Stimulated activated CD8-positive, alpha-beta memory T cell treated with anti-CD3 and anti-CD28 coated beads, Interleukin-2, amount 100 ng/mL, for 48 hours (primary cell): ENCODE data around the gene GRIK2.

Source experiments
- DNase-seq, 2 donors: peaks; one replicate each; pipeline ENCODE4 v3.0.0-alpha.2; 2020; ENCODE audit warnings: low read depth in 2 of 2

The GRIK2 gene

DNA sequence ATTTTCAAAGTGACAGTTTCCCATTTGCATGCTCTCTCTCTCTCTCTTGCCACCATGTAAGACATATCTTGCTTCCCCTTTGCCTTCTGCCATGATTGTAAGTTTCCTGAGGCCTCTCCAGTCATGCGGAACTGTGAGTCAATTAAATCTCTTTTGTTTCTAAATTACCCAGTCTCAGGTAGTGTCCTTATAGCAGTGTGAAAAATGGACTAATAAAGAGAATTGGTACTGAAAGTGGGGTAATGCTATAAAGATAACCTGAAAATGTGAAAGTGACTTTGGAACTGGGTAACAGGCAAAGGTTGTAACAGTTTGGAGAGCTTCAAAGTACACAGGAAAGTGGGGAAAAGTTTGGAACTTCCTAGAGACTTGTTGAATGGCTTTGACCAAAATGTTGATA, 389.8 kb downstream of the GRIK2 start:
- no peak for DNase-seq

DNA sequence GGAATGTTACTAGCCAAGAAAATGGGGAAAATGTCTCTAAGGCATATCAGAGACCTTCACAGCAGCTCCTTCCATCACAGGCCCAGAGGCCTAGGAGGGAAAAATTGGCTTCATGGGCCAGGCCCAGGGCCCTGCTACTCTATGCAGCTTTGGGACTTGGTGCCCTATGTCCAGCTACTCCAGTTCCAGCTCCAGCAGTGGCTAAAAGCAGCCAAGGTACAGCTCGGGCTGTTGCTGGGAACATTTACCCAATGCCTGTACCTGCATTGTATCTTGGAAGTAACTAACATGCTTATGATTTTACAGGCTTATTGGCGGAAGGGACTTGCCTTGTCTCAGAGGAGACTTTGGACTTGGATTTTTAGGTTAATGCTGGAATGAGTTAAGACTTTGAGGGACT, 390.6 kb downstream of the GRIK2 start:
- DNase-seq = no peak

DNA sequence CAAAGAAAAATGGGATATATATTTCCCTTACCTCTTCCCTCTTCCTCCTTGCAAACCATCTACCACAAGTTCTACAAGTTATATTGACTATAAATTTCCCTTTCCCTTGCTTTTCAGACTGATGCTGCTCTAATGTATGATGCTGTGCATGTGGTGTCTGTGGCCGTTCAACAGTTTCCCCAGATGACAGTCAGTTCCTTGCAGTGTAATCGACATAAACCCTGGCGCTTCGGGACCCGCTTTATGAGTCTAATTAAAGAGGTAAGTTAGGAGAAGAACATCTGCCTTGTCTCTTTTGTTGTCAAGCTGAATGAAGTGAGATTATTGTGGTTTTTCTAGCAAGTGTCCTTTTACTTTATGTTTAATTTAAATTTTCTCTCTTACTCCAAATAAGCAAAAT, 406.0 kb downstream of the GRIK2 start:
- DNase-seq = no peak

DNA sequence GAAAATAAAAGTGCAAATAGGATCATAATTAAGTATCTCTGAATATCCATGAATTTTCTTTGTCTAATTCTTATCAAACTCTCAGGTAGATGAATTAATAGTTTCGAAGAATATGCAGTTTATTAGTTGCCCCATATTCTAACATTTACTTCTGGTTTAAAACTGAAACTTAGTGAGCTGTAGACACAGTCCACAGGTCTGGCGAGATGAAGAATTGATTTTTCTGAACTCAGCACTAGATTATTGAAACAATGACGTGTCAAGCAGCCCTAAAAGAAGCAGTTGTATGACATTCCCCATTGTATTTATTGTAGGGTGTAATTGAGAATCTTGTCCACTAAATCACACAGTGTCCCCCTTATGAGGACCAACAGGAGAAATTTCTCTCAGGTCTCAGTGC, 407.1 kb downstream of the GRIK2 start:
- no peak for DNase-seq

DNA sequence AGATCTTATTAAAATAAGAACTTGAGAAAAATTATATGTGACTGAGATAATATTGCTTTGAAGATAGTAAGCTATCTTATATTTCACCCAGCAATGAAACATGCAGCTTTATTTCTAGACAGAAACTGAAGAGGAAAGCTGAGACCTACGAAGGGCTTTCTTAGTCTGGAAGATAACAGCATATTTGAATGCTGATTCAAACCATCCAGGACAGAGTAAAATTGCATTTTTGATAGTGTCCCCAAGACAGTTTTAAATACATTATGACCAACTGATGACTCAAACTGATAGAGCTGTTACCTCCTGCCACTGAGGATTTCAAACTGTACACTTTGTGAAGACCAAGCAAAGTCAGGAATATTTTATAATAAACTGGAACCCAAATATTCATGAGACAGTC, 409.6 kb downstream of the GRIK2 start:
- DNase-seq = no peak

DNA sequence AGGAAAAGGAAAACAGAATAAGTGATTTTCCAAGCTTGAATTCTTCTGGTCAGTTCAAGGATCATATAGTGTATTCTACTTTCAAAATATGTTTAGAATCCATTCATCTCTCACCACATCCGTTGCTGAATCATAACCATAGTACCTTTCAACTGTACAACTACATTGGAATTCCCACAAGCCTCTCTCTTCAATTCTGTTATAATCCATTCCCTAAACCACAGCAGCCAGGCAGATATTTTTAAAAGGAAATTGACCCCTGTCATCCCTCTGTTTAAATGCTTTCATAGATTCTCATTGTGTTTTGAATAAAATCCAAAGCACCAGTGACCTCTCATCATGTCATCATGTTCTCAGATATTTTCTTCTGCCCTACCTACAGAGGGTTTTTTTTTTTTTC, 412.7 kb downstream of the GRIK2 start:
- no peak for DNase-seq

DNA sequence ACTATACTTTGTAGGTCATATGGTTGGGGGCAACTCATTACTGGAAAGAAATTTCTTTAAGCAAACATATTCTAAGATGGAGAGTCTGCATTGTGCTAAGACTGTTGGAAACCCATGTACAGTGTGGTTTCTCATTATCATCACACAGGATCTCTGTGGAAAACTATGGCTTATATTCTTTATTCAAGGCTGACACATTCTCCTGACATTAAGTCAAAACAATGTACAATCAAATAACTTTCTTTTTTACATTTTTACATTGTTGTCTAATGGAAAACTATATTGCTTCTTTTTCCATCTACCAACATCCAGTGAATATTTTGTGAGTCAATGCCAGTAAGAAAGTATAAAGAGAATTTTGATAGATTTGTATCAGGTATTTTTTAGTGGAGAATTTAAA, 417.6 kb downstream of the GRIK2 start:
- no peak for DNase-seq

DNA sequence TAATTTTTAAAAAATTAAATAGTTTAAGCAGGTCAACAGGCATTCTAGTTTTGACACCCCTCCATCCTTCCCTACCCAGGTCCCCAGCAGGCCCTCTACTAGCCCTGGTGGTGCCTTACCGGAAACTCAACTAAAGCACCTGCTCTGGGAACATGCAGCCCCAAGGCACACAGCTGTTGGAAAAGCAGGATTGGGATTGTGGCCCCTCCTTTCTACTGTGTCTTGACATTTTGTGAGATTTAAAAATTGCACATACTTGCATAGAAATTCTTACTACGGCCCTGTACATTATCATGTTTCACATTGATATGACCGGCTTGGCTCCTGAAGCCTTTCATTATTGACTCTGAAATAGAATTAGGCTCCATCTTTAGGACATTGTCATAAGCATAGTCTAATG, 423.2 kb downstream of the GRIK2 start:
- no peak for DNase-seq

DNA sequence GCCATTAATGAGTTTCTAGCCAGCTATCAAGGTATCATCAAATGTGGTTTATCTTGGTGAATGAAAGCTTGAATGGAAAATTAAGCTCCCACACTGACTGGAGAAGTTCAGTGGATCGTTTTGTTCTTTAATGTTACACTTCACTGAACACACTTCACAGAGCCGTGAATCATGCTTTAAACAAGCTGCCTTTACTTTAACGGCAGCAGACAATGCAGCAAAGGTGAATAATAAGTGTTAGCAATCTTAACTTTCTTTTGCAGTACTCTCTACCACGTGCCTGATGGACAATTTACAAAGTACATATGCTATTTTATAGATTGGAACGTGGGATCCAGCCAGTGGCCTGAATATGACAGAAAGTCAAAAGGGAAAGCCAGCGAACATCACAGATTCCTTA, 424.5 kb downstream of the GRIK2 start:
- no peak for DNase-seq

DNA sequence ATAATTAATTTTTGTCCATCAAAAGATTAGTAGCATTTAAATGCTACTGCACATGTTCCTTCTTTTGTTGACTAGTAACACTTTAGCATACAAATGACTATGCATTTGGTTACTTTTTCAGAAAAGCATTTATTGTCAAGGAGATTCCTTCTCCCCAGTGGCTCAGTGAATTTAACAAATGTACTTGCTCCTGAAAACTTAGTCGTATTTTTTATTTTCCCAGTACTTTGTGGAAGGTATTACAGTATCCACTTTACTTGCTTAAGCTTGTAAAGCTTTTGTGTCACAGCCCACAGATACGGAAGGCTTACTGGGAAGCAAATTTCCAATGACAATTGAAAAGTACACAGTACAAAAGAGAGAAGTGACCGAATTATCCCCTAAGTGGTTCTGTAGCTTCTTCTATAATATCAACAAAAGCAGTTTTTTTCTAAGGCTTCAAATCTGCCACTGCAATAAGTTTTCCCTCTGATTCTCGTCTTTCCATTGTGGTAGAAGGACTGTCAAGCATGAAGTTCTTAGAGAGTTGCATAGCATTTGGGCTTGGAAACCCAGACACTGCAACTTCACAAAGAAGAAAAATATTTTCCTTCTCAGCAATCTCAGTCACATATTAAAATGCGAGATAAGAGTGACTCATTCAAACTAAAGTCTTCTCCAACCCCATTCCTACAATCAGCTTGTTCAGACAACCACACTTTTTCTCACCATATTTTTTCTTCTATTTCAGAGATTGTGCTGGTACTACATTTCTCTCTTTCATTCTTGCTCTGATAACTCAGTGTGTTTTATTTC, 431.2 kb downstream of the GRIK2 start:
- no peak for DNase-seq

DNA sequence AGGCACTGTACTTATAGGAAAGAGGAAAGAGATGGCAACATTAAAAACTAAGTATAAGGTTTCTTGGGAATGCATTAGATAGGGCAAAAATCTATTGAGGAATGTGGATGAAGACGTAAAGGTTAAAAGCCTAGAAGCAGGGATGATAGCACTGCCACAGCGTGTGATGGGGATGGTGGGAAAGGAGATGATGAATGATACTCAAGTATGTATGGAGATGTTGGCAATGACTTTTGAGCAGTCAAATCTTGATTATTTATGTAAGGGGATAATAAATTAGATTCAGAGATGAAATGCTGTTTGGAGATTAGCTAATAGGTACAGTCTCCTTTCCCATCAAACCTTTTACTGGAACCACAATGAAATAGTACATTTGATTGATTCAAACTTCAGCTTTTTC, 432.8 kb downstream of the GRIK2 start:
- DNase-seq = no peak

DNA sequence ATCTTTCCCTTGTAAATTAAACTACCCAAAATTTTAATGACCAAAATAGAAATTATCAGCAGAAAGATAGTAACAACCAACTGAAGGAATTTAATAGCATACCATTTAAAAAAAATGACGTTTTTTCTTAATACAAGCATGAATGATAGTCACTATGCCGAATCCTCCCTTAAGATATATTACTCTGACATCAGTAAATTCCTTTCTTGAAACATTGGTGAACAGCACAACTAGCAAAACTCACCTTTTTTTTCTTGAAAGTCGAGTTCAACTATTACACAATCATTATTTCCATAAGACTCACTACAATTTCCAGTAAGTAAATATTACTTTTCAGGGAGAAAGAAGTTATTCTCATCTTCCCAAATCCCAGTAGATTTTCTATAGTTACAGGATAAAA, 433.2 kb downstream of the GRIK2 start:
- no peak for DNase-seq

DNA sequence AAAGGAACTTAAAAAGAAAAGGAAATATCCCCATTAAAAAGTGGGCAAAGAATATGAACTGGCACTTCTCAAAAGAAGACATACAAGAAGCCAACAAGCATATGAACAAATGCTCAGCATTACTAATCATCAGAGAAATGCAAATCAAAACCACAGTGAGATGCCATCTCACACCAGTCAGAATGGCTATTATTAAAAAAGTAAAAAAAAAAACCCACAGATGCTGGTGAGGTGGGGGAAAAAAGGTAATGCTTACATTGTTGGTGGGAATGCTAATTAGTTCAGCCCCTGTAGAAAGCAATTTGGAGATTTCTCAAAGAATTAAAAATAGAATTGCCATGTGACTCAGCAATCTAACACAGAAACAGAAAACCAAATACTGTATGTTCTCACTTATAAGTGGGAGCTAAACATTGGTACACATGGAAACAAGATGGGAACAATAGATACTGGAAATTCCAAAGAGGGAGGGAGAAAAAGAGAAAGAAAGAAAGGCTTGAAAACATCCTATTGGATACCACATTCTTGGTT, 437.1 kb downstream of the GRIK2 start:
- no peak for DNase-seq

DNA sequence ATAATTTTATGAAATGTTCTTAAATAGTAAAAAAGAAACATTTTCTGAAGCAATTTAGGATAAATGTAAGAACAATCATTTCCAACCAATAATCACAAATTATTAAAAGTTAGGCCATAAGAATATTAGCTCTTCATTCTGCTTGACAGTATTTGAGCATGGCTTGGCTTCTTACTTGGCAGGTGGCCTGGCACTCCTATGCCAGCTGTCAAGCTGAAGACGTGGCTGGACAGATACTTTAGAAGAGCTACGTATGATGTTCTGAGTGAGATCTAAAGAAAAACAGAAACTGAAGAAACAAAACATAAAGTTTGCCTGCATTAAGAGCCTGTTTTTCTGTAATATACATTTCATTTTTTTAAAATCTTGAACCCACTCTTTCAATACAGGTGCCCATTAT, 438.9 kb downstream of the GRIK2 start:
- no peak for DNase-seq

DNA sequence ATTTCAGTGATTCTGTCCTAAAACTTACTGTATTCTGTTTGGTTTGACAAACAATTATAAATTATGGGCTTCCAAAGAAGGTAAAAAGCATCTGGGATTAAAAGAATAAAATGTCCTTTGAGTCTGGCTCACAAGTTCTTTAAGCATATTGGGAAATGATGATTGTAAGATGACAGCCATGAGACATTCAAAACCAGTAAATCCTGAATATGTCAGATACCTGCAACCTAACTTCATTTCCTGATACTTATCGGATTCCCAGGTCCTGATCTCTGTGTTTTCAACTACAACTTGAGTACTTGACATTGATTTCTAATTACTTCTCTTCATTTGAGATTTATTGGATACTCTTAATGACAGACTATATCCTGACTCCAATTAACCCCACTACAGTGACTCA, 446.6 kb downstream of the GRIK2 start:
- DNase-seq = no peak

DNA sequence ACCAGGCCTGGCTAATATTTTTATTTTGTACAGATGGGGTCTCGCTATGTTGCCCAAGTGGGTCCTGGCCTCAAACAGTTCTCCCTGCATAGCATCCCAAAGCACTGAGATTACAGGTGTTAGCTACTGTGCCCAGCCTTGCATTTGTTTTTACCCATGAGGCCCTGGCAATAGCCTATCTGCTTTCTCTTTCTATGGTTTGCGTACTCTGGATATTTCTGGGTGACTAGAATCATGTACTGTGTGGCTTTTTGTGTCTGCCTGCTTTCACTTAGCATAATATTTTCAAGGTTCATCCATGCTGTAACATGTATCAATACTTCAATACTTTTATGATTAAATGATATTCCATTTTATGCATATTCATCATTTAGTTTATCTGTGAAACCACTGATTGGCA, 451.7 kb downstream of the GRIK2 start:
- DNase-seq = no peak

DNA sequence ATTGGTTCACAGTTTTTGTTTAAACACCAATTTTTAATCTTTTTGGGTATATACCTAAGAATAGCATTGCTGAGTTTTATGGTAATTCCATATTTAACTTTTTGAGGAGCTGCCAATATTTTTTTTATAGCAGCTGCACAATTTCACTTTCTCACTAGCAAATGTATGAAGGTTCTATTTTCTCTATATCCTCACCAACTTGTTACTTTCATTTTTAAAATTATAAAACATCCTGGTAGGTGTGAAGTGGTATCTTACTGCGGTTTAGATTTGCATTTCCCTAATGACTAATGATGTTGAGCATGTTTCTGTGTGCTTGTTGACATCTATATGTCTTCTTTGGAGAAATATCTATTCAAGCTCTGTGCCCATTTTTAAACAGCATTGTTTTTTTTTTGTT, 452.1 kb downstream of the GRIK2 start:
- DNase-seq = no peak

DNA sequence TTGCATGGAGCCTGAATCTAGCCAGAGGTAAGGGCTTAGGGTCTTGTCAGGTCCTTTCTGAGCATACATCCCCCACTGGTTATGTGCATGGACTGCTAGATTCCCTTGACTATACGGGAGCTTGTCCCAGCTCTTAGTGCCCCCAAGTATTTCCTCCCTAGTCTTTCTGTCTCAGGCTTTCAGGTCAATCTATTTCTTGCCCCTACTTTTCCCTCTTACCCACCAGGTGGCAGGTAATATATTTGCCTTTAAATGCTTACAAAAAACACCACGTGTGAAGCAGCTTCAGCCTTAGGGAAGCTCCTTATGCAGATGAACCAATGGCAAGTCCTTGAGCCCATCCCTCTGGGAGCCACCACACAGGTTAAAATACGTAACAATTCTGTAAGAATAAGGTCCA, 454.2 kb downstream of the GRIK2 start:
- no peak for DNase-seq

DNA sequence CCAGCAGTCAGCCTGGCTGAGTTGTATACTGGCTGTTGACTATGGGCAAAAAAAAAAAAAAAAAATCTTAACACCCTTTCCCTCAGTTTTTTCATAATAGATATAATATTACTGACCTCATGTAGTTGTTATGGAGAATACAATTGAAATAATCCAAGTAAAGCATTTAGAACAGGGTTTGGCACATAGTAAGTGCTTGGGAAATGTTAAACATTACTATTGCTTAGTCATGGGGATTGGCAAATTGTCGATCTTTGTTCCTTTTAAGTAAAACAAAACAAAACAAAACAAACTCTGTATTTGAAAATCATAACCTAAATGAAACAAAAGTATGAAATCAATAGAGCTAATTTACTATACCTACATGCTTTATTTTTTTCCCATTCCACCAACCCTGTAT, 458.4 kb downstream of the GRIK2 start:
- no peak for DNase-seq

DNA sequence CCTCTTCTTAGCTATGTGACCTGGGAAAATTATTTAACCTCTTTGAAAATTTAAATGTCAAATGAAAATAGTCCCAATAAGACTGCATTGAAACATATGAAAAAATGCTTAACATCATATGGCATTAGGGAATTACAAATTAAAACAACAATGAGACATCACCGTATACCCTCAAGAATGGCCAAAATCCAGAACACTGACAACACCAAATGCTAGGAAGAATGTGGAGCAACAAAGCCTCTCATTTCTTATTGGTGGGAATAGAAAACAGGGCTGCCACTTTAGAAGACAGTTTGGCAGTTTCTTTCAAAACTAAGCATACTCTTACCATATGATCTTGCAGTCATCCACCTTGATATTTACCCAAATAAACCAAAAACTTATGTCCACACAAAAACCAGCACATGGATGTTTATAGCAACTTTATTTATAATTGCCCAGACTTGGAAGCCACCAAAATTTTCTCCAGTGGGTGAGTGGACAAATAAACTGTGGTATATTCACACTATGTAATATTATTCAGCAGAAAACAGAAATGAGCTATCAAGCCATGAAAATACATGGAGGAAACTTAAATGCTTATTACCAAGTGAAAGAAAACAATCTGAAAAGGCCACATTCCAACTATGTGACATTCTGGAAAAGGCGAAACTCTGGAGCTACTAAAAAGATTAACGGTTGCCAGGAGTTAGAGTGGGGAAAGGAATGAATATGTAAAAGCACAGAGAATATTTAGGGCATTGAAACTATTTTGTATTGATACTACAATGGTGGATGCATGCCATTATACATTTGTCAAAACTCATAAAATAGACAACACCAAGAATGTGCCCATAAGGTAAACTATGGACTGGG, 459.9 kb downstream of the GRIK2 start:
- no peak for DNase-seq

DNA sequence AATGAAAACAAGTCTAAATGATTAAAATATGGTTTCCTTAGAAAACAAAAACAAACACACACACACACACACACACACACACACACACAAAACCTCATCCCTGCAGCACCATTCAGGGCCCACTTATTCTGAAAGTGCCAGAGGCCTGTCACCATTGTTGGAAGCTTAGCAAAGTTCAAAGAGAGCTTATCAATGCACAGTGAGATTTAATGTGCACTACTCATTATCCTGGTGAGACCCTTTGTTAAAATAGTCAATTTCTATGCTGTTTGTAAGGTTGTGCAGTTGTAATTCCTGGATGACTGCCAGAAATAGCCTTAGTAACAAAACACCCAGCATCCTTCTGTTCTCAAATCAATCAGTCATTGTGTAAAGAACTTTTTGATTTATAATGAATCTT, 482.9 kb downstream of the GRIK2 start:
- no peak for DNase-seq

DNA sequence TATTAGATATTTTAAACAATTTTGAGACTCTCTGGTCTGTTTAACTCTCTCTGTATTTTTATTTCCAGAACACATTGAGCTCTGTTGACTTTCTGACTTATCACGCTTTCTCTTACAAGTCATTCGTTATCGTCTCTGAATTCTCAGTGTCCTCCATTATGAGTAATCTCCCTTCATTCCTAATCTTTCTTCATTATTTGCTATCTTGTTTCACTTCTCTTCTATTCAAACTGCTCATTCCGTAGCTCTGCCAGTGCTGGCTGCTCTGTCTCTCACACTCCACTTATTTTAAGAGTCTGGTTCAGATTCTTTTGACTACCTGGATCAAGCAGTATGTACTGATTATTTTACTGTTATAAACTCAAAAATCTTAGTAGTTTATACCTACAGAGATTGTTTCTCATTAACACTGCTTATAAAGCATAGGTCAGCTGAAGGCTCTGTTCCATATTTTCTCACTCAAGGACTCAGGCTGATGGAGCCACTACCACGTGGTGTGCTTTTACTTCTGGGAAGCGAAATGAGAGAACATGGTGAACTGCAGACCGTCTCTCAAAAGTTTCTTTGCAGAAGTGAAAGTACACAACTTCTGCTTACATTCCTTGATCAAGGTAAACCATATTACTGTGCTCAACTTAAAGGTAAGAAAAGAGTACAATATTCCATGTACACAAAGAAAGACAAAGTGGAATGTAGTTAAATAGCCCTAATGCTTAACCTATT, 485.2 kb downstream of the GRIK2 start:
- DNase-seq = no peak
